ENCODE data around the gene PPP2R5C. TPM values are rescaled to one million over a fixed set of nuclear protein-coding genes. Genes with fewer than 3 reads are reported as not detected.
"Not testable (repeated sequence)": the region's sequence is repeated elsewhere in the genome, so short reads cannot be mapped to it uniquely, and the experiment has no call there.

The PPP2R5C gene
- total and polyA plus RNA-seq, 2 of the 8 experiments (the other 6 are each of a cell fraction or from before 2014, with no cell fraction given) = 49.6 to 95.9 TPM

DNA sequence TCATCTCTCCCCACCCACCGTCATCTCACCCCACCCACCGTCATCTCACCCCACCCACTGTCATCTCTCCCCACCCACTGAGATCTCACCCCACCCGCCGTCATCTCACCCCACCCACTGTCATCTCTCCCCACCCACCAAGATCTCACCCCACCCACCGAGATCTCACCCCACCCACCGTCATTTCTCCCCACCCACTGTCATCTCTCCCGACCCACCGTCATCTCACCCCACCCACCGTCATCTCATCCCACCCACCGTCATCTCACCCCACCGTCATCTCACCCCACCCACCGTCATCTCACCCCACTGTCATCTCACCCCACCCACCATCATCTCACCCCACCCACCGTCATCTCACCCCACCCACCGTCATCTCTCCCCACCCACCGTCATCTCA, 49.2 kb upstream of the PPP2R5C start:
- H3K27ac ChIP-seq (ENCODE audit: low read depth, low read length); H3K4me2 ChIP-seq (ENCODE audit: insufficient read depth in 1 of 2, low read depth in 2 of 2, low read length in 2 of 2); H3K79me1 ChIP-seq (ENCODE audit: low read depth, low read length); H2BK5ac ChIP-seq (ENCODE audit: low read depth, low read length); H3K23me2 ChIP-seq (ENCODE audit: low read depth, low read length); H3K4me1 ChIP-seq (replicated peaks in 1 of 4; ENCODE audit: control insufficient read depth in 3 of 4, insufficient read depth in 4 of 4, low read length in 3 of 4); POLR2A ChIA-PET (ENCODE audit: partially characterized antibody); H3K14ac ChIP-seq (ENCODE audit: insufficient read length); H3K79me2 ChIP-seq (ENCODE audit: control insufficient read depth in 1 of 2, insufficient read depth in 2 of 2, low read length in 2 of 2); H3K23ac ChIP-seq (ENCODE audit: insufficient read length); H2BK20ac ChIP-seq (ENCODE audit: low read length); H3K56ac ChIP-seq (replicated peaks; ENCODE audit: insufficient read length, low read depth, low read length); H4K5ac ChIP-seq (ENCODE audit: insufficient read length, low read depth, low read length); H4K20me1 ChIP-seq (replicated peaks in 1 of 2; ENCODE audit: control insufficient read depth in 1 of 2, insufficient read depth in 2 of 2, low read length in 2 of 2); H3K27me3 ChIP-seq (replicated peaks in 1 of 4; ENCODE audit: control insufficient read depth in 3 of 4, extremely low read depth in 1 of 4, insufficient read depth in 3 of 4, low read length in 3 of 4); H3K4ac ChIP-seq (replicated peaks; ENCODE audit: insufficient read length, low read depth, low read length); H3K9me3 ChIP-seq (ENCODE audit: insufficient read depth in 2 of 2, low read depth in 1 of 2, low read length in 1 of 2); DNase-seq (ENCODE audit: low read depth in 1 of 2, low spot score in 2 of 2); H3K18ac ChIP-seq (ENCODE audit: extremely low read depth, low read length); H4K91ac ChIP-seq (replicated peaks; ENCODE audit: insufficient read length, low read length); CTCF ChIA-PET (ENCODE audit: partially characterized antibody); H2BK15ac ChIP-seq (ENCODE audit: low read length); H2BK12ac ChIP-seq (ENCODE audit: low read depth, low read length); H3K4me3 ChIP-seq (ENCODE audit: extremely low read depth in 1 of 4, insufficient read depth in 2 of 4, low read depth in 3 of 4, low read length in 4 of 4); H4K8ac ChIP-seq (ENCODE audit: extremely low read depth, insufficient read depth, low read length); H3K36me3 ChIP-seq (ENCODE audit: control insufficient read depth in 2 of 4, insufficient read depth in 4 of 4, low read length in 3 of 4); H2BK120ac ChIP-seq (replicated peaks; ENCODE audit: low read depth, low read length); FAIRE-seq; H2AK5ac ChIP-seq (ENCODE audit: low read depth, low read length); H3K9ac ChIP-seq (replicated peaks in 1 of 4; ENCODE audit: extremely low read depth in 1 of 4, low read depth in 3 of 4, low read length in 3 of 4); H2AFZ ChIP-seq (ENCODE audit: low read length): not testable (repeated sequence)
- no CpG with 5 or more reads among the region's 15 CpGs for WGBS, 2 experiments (ENCODE audit: extremely low coverage in 1 of 2, insufficient coverage in 1 of 2, insufficient read length in 1 of 2, insufficient replicate concordance in 2 of 2, low coverage in 1 of 2, low lambda C conversion rate in 2 of 2, missing lambda C conversion rate in 1 of 2)

DNA sequence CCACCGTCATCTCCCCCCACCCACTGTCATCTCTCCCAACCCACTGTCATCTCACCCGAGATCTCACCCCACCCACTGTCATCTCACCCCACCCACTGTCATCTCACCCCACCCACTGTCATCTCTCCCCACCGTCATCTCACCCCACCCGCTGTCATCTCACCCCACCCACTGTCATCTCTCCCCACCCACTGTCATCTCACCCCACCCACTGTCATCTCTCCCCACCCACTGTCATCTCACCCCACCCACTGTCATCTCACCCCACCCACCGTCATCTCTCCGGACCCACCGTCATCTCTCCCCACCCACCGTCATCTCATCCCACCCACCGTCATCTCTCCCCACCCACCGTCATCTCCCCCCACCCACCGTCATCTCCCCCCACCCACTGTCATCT, 48.4 kb upstream of the PPP2R5C start:
- H3K27me3 ChIP-seq (replicated peaks in 1 of 4; ENCODE audit: control insufficient read depth in 3 of 4, extremely low read depth in 1 of 4, insufficient read depth in 3 of 4, low read length in 3 of 4); H3K9ac ChIP-seq (replicated peaks in 1 of 4; ENCODE audit: extremely low read depth in 1 of 4, low read depth in 3 of 4, low read length in 3 of 4); H2BK5ac ChIP-seq (ENCODE audit: low read depth, low read length); POLR2A ChIA-PET (ENCODE audit: partially characterized antibody); H2AFZ ChIP-seq (ENCODE audit: low read length); H3K4me1 ChIP-seq (replicated peaks in 1 of 4; ENCODE audit: control insufficient read depth in 3 of 4, insufficient read depth in 4 of 4, low read length in 3 of 4); H3K23ac ChIP-seq (ENCODE audit: insufficient read length); H2BK15ac ChIP-seq (ENCODE audit: low read length); H3K9me3 ChIP-seq (ENCODE audit: insufficient read depth in 2 of 2, low read depth in 1 of 2, low read length in 1 of 2); H2BK20ac ChIP-seq (ENCODE audit: low read length); DNase-seq (ENCODE audit: low read depth in 1 of 2, low spot score in 2 of 2); H3K14ac ChIP-seq (ENCODE audit: insufficient read length); H3K4me3 ChIP-seq (ENCODE audit: extremely low read depth in 1 of 4, insufficient read depth in 2 of 4, low read depth in 3 of 4, low read length in 4 of 4); H3K18ac ChIP-seq (ENCODE audit: extremely low read depth, low read length); H4K8ac ChIP-seq (ENCODE audit: extremely low read depth, insufficient read depth, low read length); H2BK120ac ChIP-seq (replicated peaks; ENCODE audit: low read depth, low read length); H3K79me2 ChIP-seq (ENCODE audit: control insufficient read depth in 1 of 2, insufficient read depth in 2 of 2, low read length in 2 of 2); H3K36me3 ChIP-seq (ENCODE audit: control insufficient read depth in 2 of 4, insufficient read depth in 4 of 4, low read length in 3 of 4); FAIRE-seq; H2AK5ac ChIP-seq (ENCODE audit: low read depth, low read length); H4K5ac ChIP-seq (ENCODE audit: insufficient read length, low read depth, low read length); H3K79me1 ChIP-seq (ENCODE audit: low read depth, low read length); CTCF ChIA-PET (ENCODE audit: partially characterized antibody); H4K20me1 ChIP-seq (replicated peaks in 1 of 2; ENCODE audit: control insufficient read depth in 1 of 2, insufficient read depth in 2 of 2, low read length in 2 of 2); H3K23me2 ChIP-seq (ENCODE audit: low read depth, low read length); H3K4me2 ChIP-seq (ENCODE audit: insufficient read depth in 1 of 2, low read depth in 2 of 2, low read length in 2 of 2); H3K27ac ChIP-seq (ENCODE audit: low read depth, low read length); H3K56ac ChIP-seq (replicated peaks; ENCODE audit: insufficient read length, low read depth, low read length); H3K4ac ChIP-seq (replicated peaks; ENCODE audit: insufficient read length, low read depth, low read length); H2BK12ac ChIP-seq (ENCODE audit: low read depth, low read length); H4K91ac ChIP-seq (replicated peaks; ENCODE audit: insufficient read length, low read length): not testable (repeated sequence)
- WGBS, 2 experiments (ENCODE audit: extremely low coverage in 1 of 2, insufficient coverage in 1 of 2, insufficient read length in 1 of 2, insufficient replicate concordance in 2 of 2, low coverage in 1 of 2, low lambda C conversion rate in 2 of 2, missing lambda C conversion rate in 1 of 2) = no CpG with 5 or more reads among the region's 11 CpGs
